IPS-20b (cell line): Measurements from ENCODE around the gene ASIC3.

ENCODE experiments used
- H3K27ac ChIP-seq: one replicate; pipeline ENCODE4 v1.5.1; 2013; ENCODE audit warnings: low read length
- H3K27me3 ChIP-seq: 2 replicates; pipeline ENCODE4 v1.6.1; 2013; ENCODE audit warnings: mild to moderate bottlenecking, low read length, inconsistent platforms; ENCODE audit not compliant: insufficient read depth
- H3K36me3 ChIP-seq: 2 replicates; pipeline ENCODE4 v1.6.1; 2013; ENCODE audit warnings: low read depth, mild to moderate bottlenecking, inconsistent platforms, low read length, moderate library complexity; ENCODE audit not compliant: insufficient read depth
- H3K4me1 ChIP-seq: 2 replicates; pipeline ENCODE4 v1.6.1; 2013; ENCODE audit warnings: mild to moderate bottlenecking, control low read depth, inconsistent platforms, low read length, moderate library complexity; ENCODE audit not compliant: insufficient read depth
- H3K4me3 ChIP-seq: 2 replicates; pipeline ENCODE4 v1.5.1; 2013; ENCODE audit warnings: mild to moderate bottlenecking, low read length, inconsistent platforms
- H3K9ac ChIP-seq: 2 replicates; pipeline ENCODE4 v1.6.1; 2013; ENCODE audit warnings: low read depth, mild to moderate bottlenecking, inconsistent platforms, low read length, moderate library complexity
- H3K9me3 ChIP-seq: 2 replicates; pipeline ENCODE4 v1.6.1; 2013; ENCODE audit warnings: mild to moderate bottlenecking, low read depth, low read length, inconsistent platforms; ENCODE audit not compliant: insufficient read depth

Gene ASIC3

DNA sequence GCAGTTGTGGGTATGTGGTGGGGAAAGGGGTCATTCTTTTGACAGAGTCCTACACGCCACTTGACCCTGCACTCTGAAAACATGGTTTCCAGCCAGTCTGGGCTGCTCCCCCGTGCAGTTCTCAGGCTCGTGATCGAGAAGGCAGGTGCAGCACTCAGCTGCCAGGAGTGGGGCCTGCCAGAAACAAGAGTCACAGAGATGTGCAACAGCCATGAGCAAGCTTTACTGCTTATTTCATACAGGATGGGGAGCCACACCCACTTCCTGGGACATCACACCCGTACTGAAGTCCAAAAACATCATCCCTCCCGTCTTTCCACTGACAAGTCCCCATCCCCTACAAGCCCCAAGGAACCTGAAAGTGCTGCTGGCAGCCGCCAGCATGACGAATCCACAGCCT, 33.4 kb upstream of the ASIC3 start:
- H3K4me1 ChIP-seq = peaks cover 12% of the 10 kb centered on the region; the same call in 1 of the 2 replicates
- no peak overlapping the region for H3K27ac ChIP-seq
- H3K9ac ChIP-seq = no peak overlapping the region

GRCh38 chr7:151015967-151016366, 32.4 kb upstream of the ASIC3 start:
- Histone ChIP-seq H3K27ac (no peak overlapping the region), H3K4me3 (no peak overlapping the region), H3K9ac (no peak overlapping the region), H3K27me3 (peaks cover 61% of the 10 kb centered on the region), H3K9me3 (no peaks in the 10 kb centered on the region), H3K4me1 (peaks cover 14% of the 10 kb centered on the region), H3K36me3 (no peaks in the 10 kb centered on the region)

More for the DNA sequence above, 33.4 kb upstream of the ASIC3 start:
- Histone ChIP-seq H3K36me3 (no peaks in the 10 kb centered on the region), H3K9me3 (no peaks in the 10 kb centered on the region), H3K27me3 (peaks cover 50% of the 10 kb centered on the region), H3K4me3 (no peak overlapping the region)

- Histone ChIP-seq H3K4me1 (peaks cover 15% of the 10 kb centered on the region), H3K4me3 (no peak overlapping the region), H3K27me3 (peaks cover 61% of the 10 kb centered on the region), H3K9ac (no peak overlapping the region), H3K27ac (no peak overlapping the region), H3K36me3 (no peaks in the 10 kb centered on the region), H3K9me3 (no peaks in the 10 kb centered on the region)
These were observed 31.8 kb upstream of the ASIC3 start for GRCh38 chr7:151016505-151016904.

DNA sequence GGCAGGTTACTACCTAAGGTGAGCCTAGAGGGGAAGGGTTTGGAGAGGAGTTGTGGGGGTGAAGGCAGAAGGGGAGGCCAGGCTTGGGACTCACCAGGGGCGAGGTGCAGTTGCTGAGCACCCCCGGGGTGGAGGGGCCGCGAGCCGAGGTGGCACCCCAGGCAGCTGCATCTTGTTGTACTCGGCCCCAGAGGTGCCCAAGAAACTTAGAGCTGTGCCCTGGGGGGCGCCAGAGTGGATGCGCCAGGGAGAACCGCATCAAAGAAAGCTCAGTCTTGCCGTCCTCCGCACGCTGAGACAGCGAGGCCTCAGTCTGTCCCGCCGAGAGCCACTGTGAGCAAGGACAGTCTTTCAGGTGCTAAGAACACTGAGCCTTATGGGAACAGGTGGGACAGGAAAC, 31.4 kb upstream of the ASIC3 start:
- Histone ChIP-seq H3K9ac (no peak overlapping the region), H3K4me3 (no peak overlapping the region), H3K27ac (no peak overlapping the region), H3K36me3 (no peaks in the 10 kb centered on the region), H3K4me1 (peaks cover 15% of the 10 kb centered on the region), H3K9me3 (no peaks in the 10 kb centered on the region), H3K27me3 (peaks cover 61% of the 10 kb centered on the region)

DNA sequence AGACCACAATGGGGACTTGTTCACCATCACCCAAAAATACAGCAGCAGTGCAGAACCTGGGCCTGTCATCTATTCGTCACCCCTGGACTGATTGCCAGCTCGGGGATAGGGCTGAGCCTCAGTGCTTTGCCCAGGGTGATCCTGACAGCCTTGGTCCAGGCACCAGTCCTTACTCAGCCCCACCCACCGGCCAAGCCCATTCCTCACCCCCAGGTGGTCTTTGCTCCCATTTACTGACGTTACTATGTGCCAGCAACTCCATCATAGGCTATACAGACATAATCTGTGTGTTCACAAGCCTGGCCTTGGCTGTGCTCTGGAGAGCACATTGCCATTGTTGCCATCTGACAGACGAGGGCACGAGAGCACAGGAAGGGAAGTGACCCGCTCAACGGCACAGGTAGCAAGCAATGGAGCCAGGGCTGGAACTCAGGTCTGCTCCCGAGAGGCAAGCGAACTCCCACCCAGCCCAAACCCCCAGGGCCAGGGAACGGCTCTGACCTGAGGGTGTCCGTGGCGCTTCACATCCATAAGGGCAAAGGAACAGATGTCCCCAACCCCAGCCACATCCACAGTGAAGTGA, 30.9 kb upstream of the ASIC3 start:
- Histone ChIP-seq H3K9ac (no peak overlapping the region), H3K4me1 (peaks cover 14% of the 10 kb centered on the region), H3K4me3 (peak overlapping the region; percentile 58; the same call in 1 of the 2 replicates)

DNA sequence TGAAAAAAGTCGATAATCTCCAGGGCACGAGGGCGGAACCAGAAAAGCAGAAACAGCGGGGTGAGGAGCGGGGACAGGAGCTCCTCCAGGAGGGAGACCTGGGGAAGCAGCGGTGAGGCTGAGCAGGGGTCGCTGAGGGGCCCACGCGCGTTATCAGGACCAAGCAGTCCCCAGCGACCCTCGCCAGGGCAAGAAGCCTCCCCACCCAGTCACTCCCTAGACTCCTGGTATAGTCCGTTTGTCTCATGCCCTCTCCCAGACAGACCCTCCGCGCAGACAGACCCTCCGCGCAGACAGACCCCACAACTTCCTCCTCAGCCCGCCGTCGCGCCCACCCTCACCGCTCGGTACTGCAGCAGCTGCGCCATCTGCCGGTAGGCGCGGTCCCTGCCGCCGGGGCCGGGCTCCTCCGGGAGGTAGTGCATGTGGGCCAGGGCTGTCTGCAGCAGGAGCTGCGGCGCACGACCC, 30.3 kb upstream of the ASIC3 start:
- Histone ChIP-seq H3K27ac (no peak overlapping the region), H3K4me1 (peaks cover 11% of the 10 kb centered on the region), H3K9ac (no peak overlapping the region), H3K36me3 (no peaks in the 10 kb centered on the region), H3K27me3 (peaks cover 52% of the 10 kb centered on the region), H3K4me3 (peak overlapping the region; percentile 58; the same call in 1 of the 2 replicates), H3K9me3 (no peaks in the 10 kb centered on the region)

More for the DNA sequence above, 30.9 kb upstream of the ASIC3 start:
- H3K9me3 ChIP-seq = no peaks in the 10 kb centered on the region
- no peak overlapping the region for H3K27ac ChIP-seq
- no peaks in the 10 kb centered on the region for H3K36me3 ChIP-seq
- peaks cover 57% of the 10 kb centered on the region for H3K27me3 ChIP-seq

GRCh38 chr7:151018421-151019129, 29.8 kb upstream of the ASIC3 start:
- H3K27ac ChIP-seq = no peak overlapping the region
- no peak overlapping the region for H3K9ac ChIP-seq

DNA sequence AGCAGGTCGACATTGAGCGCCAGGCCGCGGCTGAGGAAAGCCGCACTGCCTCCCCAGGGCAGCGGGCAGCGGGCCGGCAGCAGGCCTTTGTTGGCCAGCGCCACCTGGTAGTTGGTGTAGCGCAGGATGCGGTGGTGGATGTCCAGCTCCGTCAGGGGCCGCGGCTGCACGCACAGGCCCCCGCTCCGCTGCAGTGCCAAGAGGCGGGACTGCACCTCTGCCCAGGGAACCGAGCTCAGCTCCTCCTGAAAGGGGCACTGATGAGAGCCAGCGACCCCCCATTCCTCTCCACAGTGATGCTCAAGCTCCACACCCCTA, 29.2 kb upstream of the ASIC3 start:
- Histone ChIP-seq H3K9me3 (no peaks in the 10 kb centered on the region), H3K36me3 (no peaks in the 10 kb centered on the region), H3K4me3 (no peak overlapping the region), H3K4me1 (peaks cover 11% of the 10 kb centered on the region), H3K27me3 (peaks cover 49% of the 10 kb centered on the region), H3K27ac (no peak overlapping the region), H3K9ac (no peak overlapping the region)

More at GRCh38 chr7:151018421-151019129, 29.8 kb upstream of the ASIC3 start:
- peaks cover 49% of the 10 kb centered on the region for H3K27me3 ChIP-seq
- H3K4me1 ChIP-seq = peaks cover 11% of the 10 kb centered on the region
- no peaks in the 10 kb centered on the region for H3K36me3 ChIP-seq
- no peaks in the 10 kb centered on the region for H3K9me3 ChIP-seq
- H3K4me3 ChIP-seq = peak overlapping the region; percentile 44; the same call in 1 of the 2 replicates

DNA sequence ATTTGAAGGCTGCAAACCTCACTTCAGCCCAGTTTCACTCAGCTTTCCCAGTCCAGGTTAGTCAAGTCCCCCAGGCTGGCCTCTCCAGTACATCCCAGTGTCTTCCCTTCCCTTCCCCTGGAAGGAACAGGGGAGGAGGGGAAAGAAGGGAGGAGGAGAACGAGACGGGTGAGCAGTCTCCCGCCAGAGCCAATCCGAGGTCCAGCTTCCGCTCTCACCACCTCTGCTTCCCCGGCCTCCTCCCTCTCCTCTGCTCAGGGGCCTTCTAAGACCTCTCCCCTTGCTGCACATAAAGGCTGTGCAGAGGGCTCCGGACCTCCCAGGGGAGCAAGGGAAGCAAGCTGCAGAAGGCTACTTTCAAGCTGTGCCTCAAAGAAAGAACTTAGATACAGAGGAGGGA, 28.1 kb upstream of the ASIC3 start:
- Histone ChIP-seq H3K9ac (peak overlapping the region; percentile 45; the same call in 1 of the 2 replicates), H3K4me3 (peak overlapping the region; percentile 35; the same call in 1 of the 2 replicates), H3K27me3 (peaks cover 49% of the 10 kb centered on the region), H3K9me3 (no peaks in the 10 kb centered on the region), H3K36me3 (no peaks in the 10 kb centered on the region), H3K27ac (no peak overlapping the region), H3K4me1 (peaks cover 11% of the 10 kb centered on the region)

DNA sequence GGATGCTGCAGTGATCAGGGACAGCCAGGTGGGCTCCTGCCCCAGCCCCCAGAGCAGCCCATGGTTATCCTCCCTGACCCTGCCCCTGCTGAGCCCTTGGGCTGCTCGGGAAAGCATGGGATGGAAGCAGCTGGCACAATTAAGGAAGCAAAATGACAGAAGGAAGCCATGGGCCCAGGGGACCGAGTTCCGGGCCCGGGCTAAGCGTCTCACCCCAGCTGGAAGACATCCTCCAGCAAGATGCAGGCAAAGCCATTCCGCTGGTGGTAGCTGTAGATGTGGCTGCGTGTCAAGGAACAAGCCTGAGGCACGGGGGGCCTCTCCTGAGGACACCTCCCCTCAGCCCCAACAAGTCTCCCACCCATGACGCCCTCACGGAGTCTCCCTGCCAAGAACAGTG, 25.1 kb upstream of the ASIC3 start:
- Histone ChIP-seq H3K4me1 (peaks cover 17% of the 10 kb centered on the region), H3K9me3 (no peaks in the 10 kb centered on the region), H3K9ac (no peak overlapping the region), H3K27ac (no peak overlapping the region), H3K4me3 (no peak overlapping the region), H3K27me3 (peaks cover 36% of the 10 kb centered on the region), H3K36me3 (no peaks in the 10 kb centered on the region)

DNA sequence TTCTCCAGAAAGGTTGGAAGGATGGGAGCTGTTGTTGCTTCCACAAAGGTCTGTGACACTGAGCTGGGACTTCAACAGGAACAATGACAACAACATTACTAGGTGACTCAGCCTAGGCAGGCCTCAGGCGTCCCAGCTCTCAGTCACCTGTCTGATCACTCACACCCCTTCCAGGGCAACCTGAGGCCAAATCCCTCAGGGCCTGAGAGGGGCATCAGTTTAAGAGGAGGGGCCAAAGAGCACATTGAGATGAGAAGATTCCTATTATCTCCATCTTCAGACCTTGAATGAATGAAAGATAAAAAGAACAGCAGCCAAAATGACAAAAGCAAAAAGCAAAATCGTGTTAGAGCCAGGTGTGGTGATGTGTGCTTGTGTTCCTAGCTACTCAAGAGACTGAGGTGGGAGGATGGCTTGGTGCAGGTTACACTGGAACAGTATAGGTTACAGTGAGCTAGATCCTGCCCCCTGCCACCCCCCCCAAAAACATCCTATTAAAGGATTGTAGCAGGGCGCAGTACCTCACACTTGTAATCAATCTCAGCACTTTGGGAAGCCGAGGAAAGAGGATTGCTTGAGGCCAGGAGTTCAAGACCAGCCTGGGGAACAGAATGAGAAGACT, 23.8 kb upstream of the ASIC3 start, which contains the start of gene ATG9B:
Gene ATG9B (minus strand): TSS at position 60 of the 622 bp plus-strand sequence. CDS start 71 bp downstream, outside the sequence.
- H3K27me3 ChIP-seq = peaks cover 23% of the 10 kb centered on the region
- no peak within 1 kb of the TSS for H3K9ac ChIP-seq
- no peak within 1 kb of the TSS for H3K27ac ChIP-seq
- peaks cover 17% of the 10 kb centered on the region for H3K4me1 ChIP-seq
- no peak within 1 kb of the TSS for H3K4me3 ChIP-seq
- no peaks in the 10 kb centered on the region for H3K36me3 ChIP-seq
- H3K9me3 ChIP-seq = no peaks in the 10 kb centered on the region
